Measurements from ENCODE around the gene HIF1A. TPM values are rescaled to one million over a fixed set of nuclear protein-coding genes. Genes with fewer than 3 reads are reported as not detected.

Gene HIF1A
- total and polyA plus RNA-seq, 2 of the 13 experiments (the other 11 are each of a cell fraction or from before 2014, with no cell fraction given), result 41.0 to 126 TPM

GRCh38 chr14:61695695-61696527, 598 bp downstream of the HIF1A start (continued):
- TF ChIP-seq CBFB (CRISPR knock-in tag; IDR thresholded peaks at IDR 0.05) (no peak), KLF11 (CRISPR knock-in tag; IDR thresholded peaks at IDR 0.05) (no peak), HOXA5 (CRISPR knock-in tag; IDR thresholded peaks at IDR 0.05) (no peak; the same call in 1 of the 2 replicates), MIXL1 (CRISPR knock-in tag; IDR thresholded peaks at IDR 0.05) (no peak), ZNF644 (CRISPR knock-in tag; IDR thresholded peaks at IDR 0.05; ENCODE audit: low read depth) (0 out of 2 replicates have a peak, but pooled peaks have one; percentile 20), FOXP1 (IDR thresholded peaks at IDR 0.05) (no peak), FOXP1 (CRISPR knock-in tag; IDR thresholded peaks at IDR 0.05) (no peak), ZNF263 (CRISPR knock-in tag; IDR thresholded peaks at IDR 0.05) (no peak), FOXK2 (IDR thresholded peaks at IDR 0.05) (no peak), ZNF292 (CRISPR knock-in tag; IDR thresholded peaks at IDR 0.05; ENCODE audit: borderline replicate concordance, low read depth) (no peak; the same call in 1 of the 2 replicates), SRF (IDR thresholded peaks at IDR 0.05; ENCODE audit: low read depth, low read length) (no peak), ZNF30 (CRISPR knock-in tag; IDR thresholded peaks at IDR 0.05) (no peak; the same call in 1 of the 2 replicates), ELF1 (CRISPR knock-in tag; IDR thresholded peaks at IDR 0.05) (peak; percentile 13; the same call in 1 of the 2 replicates), RFX3 (CRISPR knock-in tag; IDR thresholded peaks at IDR 0.05) (no peak), ZFP1 (CRISPR knock-in tag; IDR thresholded peaks at IDR 0.05) (no peak), PRMT3 (CRISPR knock-in tag; IDR thresholded peaks at IDR 0.05; ENCODE audit: borderline replicate concordance, low read depth) (no peak), NR1H2 (CRISPR knock-in tag; IDR thresholded peaks at IDR 0.05; ENCODE audit: borderline replicate concordance, low read depth) (no peak), AHR (CRISPR knock-in tag; IDR thresholded peaks at IDR 0.05) (no peak), SAFB2 (CRISPR knock-in tag; IDR thresholded peaks at IDR 0.05; ENCODE audit: borderline replicate concordance, low read depth) (no peak; the same call in 1 of the 2 replicates), TFDP2 (CRISPR knock-in tag; IDR thresholded peaks at IDR 0.05) (no peak), KAT8 (CRISPR knock-in tag; IDR thresholded peaks at IDR 0.05) (no peak), RBM39 (IDR thresholded peaks at IDR 0.05; ENCODE audit: low read depth, low read length, poor library complexity, severe bottlenecking) (peak; percentile 75), ZNF430 (CRISPR knock-in tag; IDR thresholded peaks at IDR 0.05) (no peak), SIX1 (CRISPR knock-in tag; IDR thresholded peaks at IDR 0.05; ENCODE audit: borderline replicate concordance) (no peak)
- TF ChIP-seq, protein P1, sequence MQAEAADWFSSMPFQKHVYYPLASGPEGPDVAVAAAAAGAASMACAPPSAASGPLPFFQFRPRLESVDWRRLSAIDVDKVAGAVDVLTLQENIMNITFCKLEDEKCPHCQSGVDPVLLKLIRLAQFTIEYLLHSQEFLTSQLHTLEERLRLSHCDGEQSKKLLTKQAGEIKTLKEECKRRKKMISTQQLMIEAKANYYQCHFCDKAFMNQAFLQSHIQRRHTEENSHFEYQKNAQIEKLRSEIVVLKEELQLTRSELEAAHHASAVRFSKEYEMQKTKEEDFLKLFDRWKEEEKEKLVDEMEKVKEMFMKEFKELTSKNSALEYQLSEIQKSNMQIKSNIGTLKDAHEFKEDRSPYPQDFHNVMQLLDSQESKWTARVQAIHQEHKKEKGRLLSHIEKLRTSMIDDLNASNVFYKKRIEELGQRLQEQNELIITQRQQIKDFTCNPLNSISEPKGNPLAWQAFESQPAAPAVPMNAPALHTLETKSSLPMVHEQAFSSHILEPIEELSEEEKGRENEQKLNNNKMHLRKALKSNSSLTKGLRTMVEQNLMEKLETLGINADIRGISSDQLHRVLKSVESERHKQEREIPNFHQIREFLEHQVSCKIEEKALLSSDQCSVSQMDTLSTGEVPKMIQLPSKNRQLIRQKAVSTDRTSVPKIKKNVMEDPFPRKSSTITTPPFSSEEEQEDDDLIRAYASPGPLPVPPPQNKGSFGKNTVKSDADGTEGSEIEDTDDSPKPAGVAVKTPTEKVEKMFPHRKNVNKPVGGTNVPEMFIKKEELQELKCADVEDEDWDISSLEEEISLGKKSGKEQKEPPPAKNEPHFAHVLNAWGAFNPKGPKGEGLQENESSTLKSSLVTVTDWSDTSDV (CRISPR knock-in tag; IDR thresholded peaks at IDR 0.05), result no peak
- TF ChIP-seq, protein P2, sequence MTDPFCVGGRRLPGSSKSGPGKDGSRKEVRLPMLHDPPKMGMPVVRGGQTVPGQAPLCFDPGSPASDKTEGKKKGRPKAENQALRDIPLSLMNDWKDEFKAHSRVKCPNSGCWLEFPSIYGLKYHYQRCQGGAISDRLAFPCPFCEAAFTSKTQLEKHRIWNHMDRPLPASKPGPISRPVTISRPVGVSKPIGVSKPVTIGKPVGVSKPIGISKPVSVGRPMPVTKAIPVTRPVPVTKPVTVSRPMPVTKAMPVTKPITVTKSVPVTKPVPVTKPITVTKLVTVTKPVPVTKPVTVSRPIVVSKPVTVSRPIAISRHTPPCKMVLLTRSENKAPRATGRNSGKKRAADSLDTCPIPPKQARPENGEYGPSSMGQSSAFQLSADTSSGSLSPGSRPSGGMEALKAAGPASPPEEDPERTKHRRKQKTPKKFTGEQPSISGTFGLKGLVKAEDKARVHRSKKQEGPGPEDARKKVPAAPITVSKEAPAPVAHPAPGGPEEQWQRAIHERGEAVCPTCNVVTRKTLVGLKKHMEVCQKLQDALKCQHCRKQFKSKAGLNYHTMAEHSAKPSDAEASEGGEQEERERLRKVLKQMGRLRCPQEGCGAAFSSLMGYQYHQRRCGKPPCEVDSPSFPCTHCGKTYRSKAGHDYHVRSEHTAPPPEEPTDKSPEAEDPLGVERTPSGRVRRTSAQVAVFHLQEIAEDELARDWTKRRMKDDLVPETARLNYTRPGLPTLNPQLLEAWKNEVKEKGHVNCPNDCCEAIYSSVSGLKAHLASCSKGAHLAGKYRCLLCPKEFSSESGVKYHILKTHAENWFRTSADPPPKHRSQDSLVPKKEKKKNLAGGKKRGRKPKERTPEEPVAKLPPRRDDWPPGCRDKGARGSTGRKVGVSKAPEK (CRISPR knock-in tag; IDR thresholded peaks at IDR 0.05; ENCODE audit: borderline replicate concordance), result no peak

Data from HepG2 (cell line).